Peyer's patch (tissue), 4 donors: ENCODE results near the gene TFAP2A. TPM values are rescaled to one million over a fixed set of nuclear protein-coding genes. Genes with fewer than 3 reads are reported as not detected.
A peak's percentile ranks its signal among the peaks of the same experiment; 100 is the strongest.

Experiments
- DNase-seq, 3 donors: peaks; one replicate each; pipeline ENCODE4 v3.0.0-alpha.2; 2017 to 2019
- H3K27ac ChIP-seq, 4 donors: fragments of 200-600 bp; sonication (generic); one replicate each; pipeline ENCODE4 v1.5.1; 2016 to 2019
- H3K27me3 ChIP-seq, 2 donors: fragments of 200-600 bp; sonication (generic); one replicate each; pipeline ENCODE4 v1.5.1; 2019
- H3K36me3 ChIP-seq, 3 donors: fragments of 200-600 bp; sonication (generic); one replicate each; pipeline ENCODE4 v1.5.1; 2016 to 2019
- H3K4me1 ChIP-seq, 4 donors: fragments of 200-600 bp; sonication (generic); one replicate each; pipeline ENCODE4 v1.5.1; 2016 to 2019
- H3K4me3 ChIP-seq, 4 donors: fragments of 200-600 bp; sonication (generic); 1 replicate in 3 of 4; 2 replicates in 1 of 4; pipeline ENCODE4 v1.5.1; 2016 to 2019; ENCODE audit warnings: mild to moderate bottlenecking in 1 of 4
- H3K9me3 ChIP-seq, 4 donors: fragments of 200-600 bp; sonication (generic); one replicate each; pipeline ENCODE4 v1.5.1; 2016 to 2019; ENCODE audit warnings: mild to moderate bottlenecking in 1 of 4
- CTCF ChIP-seq, 6 experiments: fragments of 450-650 bp in 4 of 6; fragments of 200-600 bp in 2 of 6; sonication (generic) in 1 of 6; IDR thresholded peaks; one replicate each; pipeline ENCODE4 v1.5.1; 2017 to 2019; ENCODE audit warnings: antibody characterized with exemption in 6 of 6, mild to moderate bottlenecking in 3 of 6, moderate library complexity in 1 of 6
- POLR2A ChIP-seq, 2 donors: fragments of 450-650 bp; IDR thresholded peaks; one replicate each; pipeline ENCODE4 v1.5.1; 2017; ENCODE audit warnings: antibody characterized with exemption in 2 of 2, mild to moderate bottlenecking in 2 of 2, moderate library complexity in 2 of 2
- total RNA-seq, 4 donors: library from RNA; depleted of rRNA; stranded (reverse); fragments of >200 nt; gene quantifications; one replicate each; pipeline ENCODE4 v1.1.0, GENCODE V29; 2016

The TFAP2A gene
- total RNA-seq, 4 donors from 2014 or later, result 1.4 TPM; not detected in 3

- peaks cover 0 to 65% of the 10 kb centered on the region in 2 donors for H3K27me3 ChIP-seq
Measured at GRCh38 chr6:10412461-10413261, 2.2 kb downstream of the TFAP2A start.

GRCh38 chr6:10411971-10412460 is 2.9 kb downstream of the TFAP2A start:
- H3K4me1 ChIP-seq, result peaks cover 0 to 46% (median 11%) of the 10 kb centered on the region in 4 donors
- DNase-seq, result peak in 1 of 3 donors; percentile 53
- H3K4me3 ChIP-seq, result peak overlapping the region; percentile 60 to 82 (median 66)
- peaks cover 0 to 59% of the 10 kb centered on the region in 2 donors for H3K27me3 ChIP-seq
- no peak overlapping the region for H3K27ac ChIP-seq
- no peaks in the 10 kb centered on the region for H3K9me3 ChIP-seq
- no peaks in the 10 kb centered on the region for H3K36me3 ChIP-seq
- TF ChIP-seq CTCF (IDR thresholded peaks at IDR 0.05), result no peak
- no peak for TF ChIP-seq POLR2A (IDR thresholded peaks at IDR 0.05)

More at GRCh38 chr6:10412461-10413261, 2.2 kb downstream of the TFAP2A start:
- Histone ChIP-seq H3K9me3 (no peaks in the 10 kb centered on the region), H3K27ac (no peak overlapping the region), H3K4me1 (peaks cover 0 to 52% (median 11%) of the 10 kb centered on the region in 4 donors), H3K4me3 (peak overlapping the region; percentile 60 to 82 (median 66)), H3K36me3 (no peaks in the 10 kb centered on the region)
- no peak for TF ChIP-seq POLR2A (IDR thresholded peaks at IDR 0.05)
- TF ChIP-seq CTCF (IDR thresholded peaks at IDR 0.05), result no peak
- peak in 1 of 3 donors; percentile 53 for DNase-seq

GRCh38 chr6:10411131-10411970 is 3.5 kb downstream of the TFAP2A start:
- Histone ChIP-seq H3K36me3 (no peaks in the 10 kb centered on the region), H3K27ac (no peak overlapping the region), H3K4me3 (peak overlapping the region; percentile 60 to 82 (median 66)), H3K9me3 (no peaks in the 10 kb centered on the region), H3K27me3 (peaks cover 0 to 52% of the 10 kb centered on the region in 2 donors), H3K4me1 (peaks cover 0 to 42% (median 11%) of the 10 kb centered on the region in 4 donors)
- no peak for TF ChIP-seq POLR2A (IDR thresholded peaks at IDR 0.05)
- no peak for DNase-seq

GRCh38 chr6:10410207-10411050 is 4.4 kb downstream of the TFAP2A start:
- Histone ChIP-seq H3K27me3 (peaks cover 0 to 43% of the 10 kb centered on the region in 2 donors), H3K36me3 (no peaks in the 10 kb centered on the region), H3K4me3 (no peak overlapping the region), H3K4me1 (peaks cover 0 to 40% (median 11%) of the 10 kb centered on the region in 4 donors), H3K27ac (no peak overlapping the region), H3K9me3 (peaks cover 0 to 1% (median 0%) of the 10 kb centered on the region in 4 donors)
- no peak for DNase-seq
- no peak for TF ChIP-seq POLR2A (IDR thresholded peaks at IDR 0.05)
- TF ChIP-seq CTCF (IDR thresholded peaks at IDR 0.05), result no peak

GRCh38 chr6:10409731-10410206 is 5.1 kb downstream of the TFAP2A start:
- no peak for DNase-seq
- no peak overlapping the region for H3K4me3 ChIP-seq
- H3K4me1 ChIP-seq, result peaks cover 0 to 34% (median 11%) of the 10 kb centered on the region in 4 donors
- H3K36me3 ChIP-seq, result no peaks in the 10 kb centered on the region
- TF ChIP-seq POLR2A (IDR thresholded peaks at IDR 0.05) (no peak), CTCF (IDR thresholded peaks at IDR 0.05) (no peak)
- H3K9me3 ChIP-seq, result peaks cover 0 to 8% (median 2%) of the 10 kb centered on the region in 4 donors
- H3K27ac ChIP-seq, result no peak overlapping the region
- H3K27me3 ChIP-seq, result peaks cover 0 to 38% of the 10 kb centered on the region in 2 donors
